Measurements from ENCODE around the gene EML3.
"Not testable (repeated sequence)": the region's sequence is repeated elsewhere in the genome, so short reads cannot be mapped to it uniquely, and the experiment has no call there.

EML3 gene

GRCh38 chr11:62621027-62621566 lies 8.5 kb upstream of the EML3 start:
- no peak for DNase-seq

- DNase-seq, result not testable (repeated sequence)
Observed at GRCh38 chr11:62616957-62617356, 4.4 kb upstream of the EML3 start.

- DNase-seq, result no peak
Observed at GRCh38 chr11:62615521-62615920, 2.9 kb upstream of the EML3 start.

- no peak for DNase-seq
Observed at GRCh38 chr11:62614275-62614674, 1.7 kb upstream of the EML3 start.

- DNase-seq, result no peak
Observed at GRCh38 chr11:62613291-62613778, 760 bp upstream of the EML3 start.

- peak; percentile 62 to 66 for DNase-seq
Observed at GRCh38 chr11:62611705-62612365, 740 bp downstream of the EML3 start.

GRCh38 chr11:62610814-62611704 lies 1.5 kb downstream of the EML3 start:
- DNase-seq, result no peak

- DNase-seq, result no peak
Observed at GRCh38 chr11:62610403-62610802, 2.2 kb downstream of the EML3 start.

- no peak for DNase-seq
Observed at GRCh38 chr11:62608776-62609175, 3.8 kb downstream of the EML3 start.

GRCh38 chr11:62607714-62608113 lies 4.9 kb downstream of the EML3 start:
- no peak for DNase-seq

GRCh38 chr11:62605902-62606301 lies 6.7 kb downstream of the EML3 start:
- DNase-seq, result no peak

GRCh38 chr11:62605467-62605866 lies 7.1 kb downstream of the EML3 start:
- no peak for DNase-seq

GRCh38 chr11:62604460-62605120 lies 8.0 kb downstream of the EML3 start:
- DNase-seq, result no peak

- DNase-seq, result no peak
Observed at GRCh38 chr11:62603776-62604299, 8.7 kb downstream of the EML3 start.

- DNase-seq, result no peak
Observed at GRCh38 chr11:62603072-62603408, 9.5 kb downstream of the EML3 start.

GRCh38 chr11:62602141-62603071 lies 10.2 kb downstream of the EML3 start:
- DNase-seq, result no peak

GRCh38 chr11:62601372-62602140 lies 11.0 kb downstream of the EML3 start, which contains the start of gene MTA2:
MTA2 (minus strand) TSS chr11:62601865; CDS start chr11:62601450, 415 bp downstream.
- peak; percentile 97 to 98 for DNase-seq

- DNase-seq, result no peak
Observed at GRCh38 chr11:62601122-62601371, 11.5 kb downstream of the EML3 start.

- no peak for DNase-seq
Observed at GRCh38 chr11:62600367-62601121, 12.0 kb downstream of the EML3 start.

GRCh38 chr11:62599901-62600300 lies 12.7 kb downstream of the EML3 start:
- no peak for DNase-seq

Measured in Kasumi-1 (cell line).